Measurements from ENCODE around the gene TRAM2.
"Not testable (repeated sequence)": the region's sequence is repeated elsewhere in the genome, so short reads cannot be mapped to it uniquely, and the experiment has no call there.

TRAM2 gene

DNA sequence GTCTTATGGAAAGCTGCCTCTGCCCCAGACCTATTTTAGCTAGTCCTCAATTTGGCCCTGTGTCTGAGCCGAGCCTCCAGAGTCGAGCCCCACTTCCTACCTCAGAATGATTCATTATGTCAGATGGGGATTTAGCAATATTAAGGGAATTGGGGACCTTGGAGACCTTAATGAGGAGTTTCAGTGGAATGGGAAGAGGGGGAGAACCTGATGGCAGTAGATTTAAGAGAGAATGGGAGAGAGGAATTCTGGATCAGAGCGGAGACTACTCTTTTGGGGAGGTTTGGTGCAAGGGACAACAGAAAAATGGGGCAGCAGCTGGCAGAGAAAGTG lies 93.2 kb downstream of the TRAM2 start:
- TF ChIP-seq, protein P1, sequence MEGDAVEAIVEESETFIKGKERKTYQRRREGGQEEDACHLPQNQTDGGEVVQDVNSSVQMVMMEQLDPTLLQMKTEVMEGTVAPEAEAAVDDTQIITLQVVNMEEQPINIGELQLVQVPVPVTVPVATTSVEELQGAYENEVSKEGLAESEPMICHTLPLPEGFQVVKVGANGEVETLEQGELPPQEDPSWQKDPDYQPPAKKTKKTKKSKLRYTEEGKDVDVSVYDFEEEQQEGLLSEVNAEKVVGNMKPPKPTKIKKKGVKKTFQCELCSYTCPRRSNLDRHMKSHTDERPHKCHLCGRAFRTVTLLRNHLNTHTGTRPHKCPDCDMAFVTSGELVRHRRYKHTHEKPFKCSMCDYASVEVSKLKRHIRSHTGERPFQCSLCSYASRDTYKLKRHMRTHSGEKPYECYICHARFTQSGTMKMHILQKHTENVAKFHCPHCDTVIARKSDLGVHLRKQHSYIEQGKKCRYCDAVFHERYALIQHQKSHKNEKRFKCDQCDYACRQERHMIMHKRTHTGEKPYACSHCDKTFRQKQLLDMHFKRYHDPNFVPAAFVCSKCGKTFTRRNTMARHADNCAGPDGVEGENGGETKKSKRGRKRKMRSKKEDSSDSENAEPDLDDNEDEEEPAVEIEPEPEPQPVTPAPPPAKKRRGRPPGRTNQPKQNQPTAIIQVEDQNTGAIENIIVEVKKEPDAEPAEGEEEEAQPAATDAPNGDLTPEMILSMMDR (conservative IDR thresholded peaks at IDR 0.05; ENCODE audit: control insufficient read depth, insufficient read depth, low read depth, low read length), result no peak
- DNase-seq (ENCODE audit: low read depth), result no peak
- no peak overlapping the region for H3K4me3 ChIP-seq (ENCODE audit: control insufficient read depth, low read depth, low read length)

DNA sequence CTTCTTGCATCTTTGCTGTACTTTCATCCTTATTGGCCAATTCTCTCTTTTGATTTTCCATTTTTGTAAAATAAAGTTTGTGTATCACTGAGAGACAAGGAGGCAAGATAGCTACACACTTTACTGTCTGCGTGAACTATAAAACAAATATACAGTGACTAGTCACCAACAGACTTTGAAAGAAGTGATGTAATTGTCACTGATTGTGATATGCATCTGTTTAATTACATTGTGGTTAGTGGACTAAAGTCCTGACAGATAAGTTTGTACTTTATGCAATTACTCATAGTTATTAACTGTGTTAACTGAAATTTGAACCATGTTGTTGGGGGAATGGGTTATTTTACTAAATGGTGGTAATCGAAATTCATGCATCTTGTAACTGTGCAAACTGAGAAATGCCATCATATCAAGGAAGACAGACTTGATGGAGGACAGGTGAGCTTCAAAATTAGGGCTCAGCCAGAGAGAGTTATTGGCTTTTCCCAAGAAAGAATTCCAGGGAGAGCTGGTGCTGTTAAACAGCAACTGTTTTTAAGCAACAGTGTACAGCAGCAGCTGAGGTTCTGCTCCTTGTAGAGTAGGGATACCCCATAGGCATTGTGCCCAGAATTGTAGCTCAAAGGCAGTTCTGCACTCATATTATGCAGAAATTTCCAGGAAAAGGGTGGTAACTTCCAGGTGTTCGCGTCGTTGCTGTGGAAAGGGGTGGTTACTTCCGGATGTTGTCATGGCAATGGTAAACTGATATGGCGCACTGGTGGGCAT lies 93.8 kb downstream of the TRAM2 start:
- TF ChIP-seq, protein P1 (conservative IDR thresholded peaks at IDR 0.05; ENCODE audit: control insufficient read depth, insufficient read depth, low read depth, low read length), result no peak
- H3K4me3 ChIP-seq (ENCODE audit: control insufficient read depth, low read depth, low read length), result no peak overlapping the region
- DNase-seq (ENCODE audit: low read depth), result no peak

DNA sequence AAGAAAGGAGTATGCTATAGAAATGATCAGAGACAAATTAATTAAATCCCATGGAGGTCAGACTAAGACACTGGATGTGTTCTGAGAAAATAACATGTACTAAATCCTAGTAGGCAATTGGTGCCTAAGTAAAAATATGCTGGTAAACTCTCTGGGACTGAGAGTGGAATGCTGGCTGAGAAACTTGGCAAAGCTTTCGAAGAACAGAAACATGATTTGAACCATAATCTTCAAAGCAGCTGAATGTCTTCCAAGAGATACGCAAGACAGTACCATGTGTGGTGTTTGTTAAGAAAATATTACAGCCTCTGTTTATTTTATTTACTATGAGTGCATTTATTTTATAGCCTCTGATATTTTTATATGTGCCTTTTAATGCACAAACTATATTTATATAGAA lies 101.6 kb downstream of the TRAM2 start:
- no peak overlapping the region for H3K4me3 ChIP-seq (ENCODE audit: control insufficient read depth, low read depth, low read length)
- TF ChIP-seq, protein P1 (conservative IDR thresholded peaks at IDR 0.05; ENCODE audit: control insufficient read depth, insufficient read depth, low read depth, low read length), result no peak
- no peak for DNase-seq (ENCODE audit: low read depth)

DNA sequence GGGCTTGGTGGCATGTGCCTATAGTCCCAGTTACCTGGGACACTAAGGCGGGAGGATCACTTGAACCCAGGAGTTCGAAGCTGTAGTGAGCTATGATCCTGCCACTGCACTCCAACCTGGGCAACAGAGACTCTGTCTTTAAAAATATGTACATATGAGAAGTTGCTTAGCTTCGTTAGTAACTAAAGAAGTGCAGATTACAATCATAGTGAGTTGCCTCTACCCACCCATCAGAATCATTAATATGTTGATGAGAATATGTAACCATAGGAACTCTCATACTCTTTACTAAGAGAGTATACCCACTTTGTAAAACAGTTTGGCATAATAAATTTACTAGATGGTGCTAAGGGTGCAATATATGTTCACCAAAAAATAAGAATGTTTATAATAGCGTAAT lies 102.7 kb downstream of the TRAM2 start:
- no peak for DNase-seq (ENCODE audit: low read depth)
- TF ChIP-seq, protein P1 (conservative IDR thresholded peaks at IDR 0.05; ENCODE audit: control insufficient read depth, insufficient read depth, low read depth, low read length), result no peak
- no peak overlapping the region for H3K4me3 ChIP-seq (ENCODE audit: control insufficient read depth, low read depth, low read length)

DNA sequence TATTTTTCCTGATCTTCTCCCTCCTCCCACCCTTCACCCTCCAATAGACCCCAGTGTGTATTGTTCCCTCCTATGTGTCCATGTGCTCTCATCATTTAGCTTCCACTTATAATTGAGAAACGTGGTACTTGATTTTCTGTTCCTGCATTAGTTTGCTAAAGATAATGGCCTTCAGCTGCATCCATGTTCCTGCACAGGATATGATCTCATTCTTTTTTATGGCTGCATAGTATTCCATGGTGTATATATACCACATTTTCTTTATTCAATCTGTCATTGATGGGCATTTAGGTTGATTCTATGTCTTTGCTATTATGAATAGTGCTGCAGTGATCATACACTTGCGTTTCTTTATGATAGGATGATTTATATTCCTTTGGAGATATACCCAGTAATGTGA lies 115.7 kb downstream of the TRAM2 start:
- H3K4me3 ChIP-seq (ENCODE audit: control insufficient read depth, low read depth, low read length); DNase-seq (ENCODE audit: low read depth): not testable (repeated sequence)

DNA sequence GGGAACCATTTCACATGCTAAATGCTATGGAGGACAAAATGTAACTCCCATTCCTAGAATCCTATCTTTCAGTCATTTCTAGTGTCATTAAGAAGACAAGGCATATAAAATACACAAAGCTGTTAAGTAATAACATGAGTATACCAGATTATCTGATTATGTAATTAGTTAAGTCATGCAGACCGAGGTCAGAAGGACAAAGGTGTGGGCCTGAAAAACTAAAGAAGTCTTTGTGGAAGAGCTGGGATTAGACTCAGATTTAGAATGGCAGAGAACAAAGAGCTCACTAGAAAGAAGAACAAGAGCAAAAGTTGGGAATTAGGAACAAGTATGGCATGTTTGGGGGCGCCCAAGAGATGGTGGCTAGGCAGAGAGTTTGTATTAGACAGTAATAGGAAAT lies 119.8 kb downstream of the TRAM2 start:
- H3K4me3 ChIP-seq (ENCODE audit: control insufficient read depth, low read depth, low read length), result no peak overlapping the region
- no peak for DNase-seq (ENCODE audit: low read depth)
- TF ChIP-seq, protein P1 (conservative IDR thresholded peaks at IDR 0.05; ENCODE audit: control insufficient read depth, insufficient read depth, low read depth, low read length), result no peak

DNA sequence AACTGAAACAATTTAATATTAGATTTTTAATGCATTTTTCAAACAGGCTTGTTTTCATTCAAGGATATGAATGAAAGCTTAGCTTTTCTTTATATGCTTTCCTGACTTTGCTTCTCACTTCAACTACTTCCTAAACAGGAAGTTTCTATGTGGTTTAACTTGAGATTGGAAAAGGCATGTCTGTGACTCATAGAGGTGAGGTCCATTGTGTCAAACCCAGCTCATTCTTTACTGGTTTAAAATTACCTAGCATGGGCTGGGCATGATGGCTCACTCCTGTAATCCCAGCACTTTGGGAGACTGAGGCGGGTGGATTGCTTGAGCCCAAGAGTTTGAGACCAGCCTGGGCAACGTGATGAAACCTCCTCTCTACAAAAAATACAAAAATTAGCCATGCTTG lies 122.3 kb downstream of the TRAM2 start:
- no peak overlapping the region for H3K4me3 ChIP-seq (ENCODE audit: control insufficient read depth, low read depth, low read length)
- TF ChIP-seq, protein P1 (conservative IDR thresholded peaks at IDR 0.05; ENCODE audit: control insufficient read depth, insufficient read depth, low read depth, low read length), result no peak
- DNase-seq (ENCODE audit: low read depth), result peak; percentile 6

Data from fibroblast of mammary gland (primary cell).